RWPE1 (cell line): ENCODE measurements around the gene CXCL16.

Experiments used
- CTCF ChIA-PET: fragments of 350-600 bp; sonication (Branson Sonifier 250); formaldehyde crosslinking; extraction: SDS; loops from one replicate; lab custom pipeline; 2021; lab: Yijun Ruan, JAX
- POLR2A ChIA-PET: fragments of 400-600 bp; formaldehyde crosslinking; extraction: SDS; loops from one replicate; lab custom pipeline; 2020; ENCODE audit warnings: antibody characterized with exemption; ENCODE audit not compliant: low non-redundant PET; lab: Yijun Ruan, JAX
- DNase-seq: peaks from one replicate; pipeline ENCODE4 v3.0.0; 2012; ENCODE audit warnings: low spot score
- H3K27ac ChIP-seq: fragments of 450-650 bp; 2 replicates; pipeline ENCODE4 v1.5.1; 2017
- TF ChIP-seq, protein P1 (sequence below): fragments of 450-650 bp; conservative IDR thresholded peaks from 2 replicates; pipeline ENCODE4 v1.5.1; 2017; ENCODE audit warnings: low read depth, mild to moderate bottlenecking

Gene CXCL16

DNA sequence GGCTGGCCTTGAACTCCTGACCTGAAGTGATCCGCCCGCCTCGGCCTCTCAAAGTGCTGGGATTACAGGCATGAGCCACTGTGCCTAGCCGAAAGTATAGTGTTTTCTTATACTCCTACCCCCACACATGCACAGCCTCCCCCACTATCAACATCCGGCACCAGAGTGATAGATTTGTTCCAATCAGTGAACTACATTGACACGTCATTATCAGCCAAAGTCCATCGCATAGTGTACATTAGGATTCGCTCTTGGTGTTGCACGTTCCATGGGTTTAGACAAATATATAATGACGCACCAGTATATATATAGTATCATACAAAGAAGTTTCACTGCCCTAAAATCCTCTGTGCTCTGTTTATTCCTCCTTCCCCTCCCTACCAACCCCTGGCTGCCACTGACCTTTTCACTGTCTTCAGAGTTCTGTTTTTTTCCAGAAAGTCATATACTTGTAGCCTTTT is 20.1 kb upstream of the CXCL16 start:
- ChIA-PET POLR2A (no interaction called here), CTCF (no interaction called here)
- no peak overlapping the region for H3K27ac ChIP-seq
- TF ChIP-seq, protein P1, sequence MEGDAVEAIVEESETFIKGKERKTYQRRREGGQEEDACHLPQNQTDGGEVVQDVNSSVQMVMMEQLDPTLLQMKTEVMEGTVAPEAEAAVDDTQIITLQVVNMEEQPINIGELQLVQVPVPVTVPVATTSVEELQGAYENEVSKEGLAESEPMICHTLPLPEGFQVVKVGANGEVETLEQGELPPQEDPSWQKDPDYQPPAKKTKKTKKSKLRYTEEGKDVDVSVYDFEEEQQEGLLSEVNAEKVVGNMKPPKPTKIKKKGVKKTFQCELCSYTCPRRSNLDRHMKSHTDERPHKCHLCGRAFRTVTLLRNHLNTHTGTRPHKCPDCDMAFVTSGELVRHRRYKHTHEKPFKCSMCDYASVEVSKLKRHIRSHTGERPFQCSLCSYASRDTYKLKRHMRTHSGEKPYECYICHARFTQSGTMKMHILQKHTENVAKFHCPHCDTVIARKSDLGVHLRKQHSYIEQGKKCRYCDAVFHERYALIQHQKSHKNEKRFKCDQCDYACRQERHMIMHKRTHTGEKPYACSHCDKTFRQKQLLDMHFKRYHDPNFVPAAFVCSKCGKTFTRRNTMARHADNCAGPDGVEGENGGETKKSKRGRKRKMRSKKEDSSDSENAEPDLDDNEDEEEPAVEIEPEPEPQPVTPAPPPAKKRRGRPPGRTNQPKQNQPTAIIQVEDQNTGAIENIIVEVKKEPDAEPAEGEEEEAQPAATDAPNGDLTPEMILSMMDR: no peak
- no peak for DNase-seq

GRCh38 chr17:4753392-4753791 is 13.7 kb upstream of the CXCL16 start:
- POLR2A ChIA-PET: no interaction called here

GRCh38 chr17:4751932-4752331 is 12.2 kb upstream of the CXCL16 start:
- ChIA-PET POLR2A (no interaction called here), CTCF (no interaction called here)
- no peak overlapping the region for H3K27ac ChIP-seq

More at GRCh38 chr17:4753392-4753791, 13.7 kb upstream of the CXCL16 start:
- no peak for DNase-seq
- no peak overlapping the region for H3K27ac ChIP-seq
- TF ChIP-seq, protein P1: no peak
- CTCF ChIA-PET: interaction anchor here (0.7 kb wide), 1 partner anchor 171 kb away, joined by 4 read pairs; no protein-coding TSS in a partner anchor

DNA sequence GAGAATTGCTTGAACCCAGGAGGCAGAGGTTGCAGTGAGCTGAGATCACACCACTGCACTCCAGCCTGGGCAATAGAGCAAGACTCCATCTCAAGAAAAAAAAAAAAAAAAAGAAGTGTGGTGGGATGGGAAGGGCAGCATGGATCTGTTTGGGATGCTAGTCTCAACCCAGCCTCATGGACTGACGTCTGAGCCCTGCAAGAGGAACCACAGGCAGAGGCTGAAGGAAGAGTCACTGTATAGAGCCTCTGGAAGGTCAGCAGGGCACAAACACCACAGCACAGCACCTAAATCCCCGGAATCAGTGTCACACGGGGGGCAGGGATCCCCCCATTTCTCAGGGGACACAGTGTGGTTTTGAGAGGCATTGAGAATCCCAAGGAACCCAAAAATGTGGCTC is 10.9 kb upstream of the CXCL16 start:
- DNase-seq: no peak
- CTCF ChIA-PET: no interaction called here
- TF ChIP-seq, protein P1: no peak
- POLR2A ChIA-PET: no interaction called here
- no peak overlapping the region for H3K27ac ChIP-seq

More at GRCh38 chr17:4751932-4752331, 12.2 kb upstream of the CXCL16 start:
- DNase-seq: no peak
- TF ChIP-seq, protein P1: no peak

DNA sequence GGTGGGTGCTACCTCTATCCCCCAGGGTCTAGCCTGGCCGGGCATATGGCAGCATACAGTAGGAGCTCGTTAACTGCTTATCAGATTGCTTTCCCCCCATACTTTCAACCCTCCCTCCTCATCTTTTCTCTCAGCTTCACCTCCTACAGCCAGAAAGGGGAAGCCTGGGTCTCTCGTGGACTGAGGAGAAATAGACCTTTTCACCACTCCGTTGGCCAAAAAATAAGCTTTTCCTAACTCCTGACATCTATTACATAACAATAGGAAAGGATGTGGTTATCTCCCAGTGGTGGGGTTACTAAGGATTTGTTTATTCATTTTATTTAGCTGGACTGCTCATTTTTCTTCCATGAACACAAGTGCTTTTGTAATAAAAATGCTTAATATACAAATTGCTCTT is 9.0 kb upstream of the CXCL16 start:
- ChIA-PET POLR2A (no interaction called here), CTCF (interaction anchor here (0.7 to 0.8 kb wide), 2 partner anchors 26 to 328 kb away, joined by 3 read pairs; no protein-coding TSS in a partner anchor)
- no peak overlapping the region for H3K27ac ChIP-seq
- TF ChIP-seq, protein P1: no peak
- DNase-seq: no peak

- POLR2A ChIA-PET: no interaction called here
- no peak for DNase-seq
- TF ChIP-seq, protein P1: no peak
- CTCF ChIA-PET: no interaction called here
- H3K27ac ChIP-seq: no peak overlapping the region
Observed at GRCh38 chr17:4747847-4748246, 8.1 kb upstream of the CXCL16 start.
